Muscle of leg (tissue), 11 donors: ENCODE measurements around the gene CCDC174. TPM values are rescaled to one million over a fixed set of nuclear protein-coding genes. Genes with fewer than 3 reads are reported as not detected.

Experiments used
- DNase-seq: peaks from one replicate; pipeline ENCODE4 v3.0.0; 2013
- H3K27ac ChIP-seq: one replicate; pipeline ENCODE4 v1.5.1; 2013; ENCODE audit warnings: mild to moderate bottlenecking, low read length, control low read depth
- H3K27me3 ChIP-seq: one replicate; pipeline ENCODE4 v1.6.1; 2013; ENCODE audit warnings: low read length; ENCODE audit not compliant: control insufficient read depth, insufficient read depth
- H3K36me3 ChIP-seq: one replicate; pipeline ENCODE4 v1.6.1; 2013; ENCODE audit warnings: low read length; ENCODE audit not compliant: control insufficient read depth, insufficient read depth
- H3K4me1 ChIP-seq: one replicate; pipeline ENCODE4 v1.6.1; 2013; ENCODE audit warnings: low read length; ENCODE audit not compliant: control insufficient read depth, insufficient read depth
- H3K4me3 ChIP-seq: one replicate; pipeline ENCODE4 v1.5.1; 2013; ENCODE audit warnings: low read length, control low read depth
- H3K9me3 ChIP-seq: replicated peaks from 2 replicates; pipeline ENCODE4 v1.6.1; 2013; ENCODE audit warnings: low read depth, low read length; ENCODE audit not compliant: control insufficient read depth
- WGBS: methylation state at CpG from one replicate; pipeline ENCODE4 v1.1.5; 2013; ENCODE audit warnings: missing lambda C conversion rate; ENCODE audit not compliant: insufficient coverage; 5-methylcytosine and 5-hydroxymethylcytosine counted together
- polyA plus RNA-seq, 8 donors: library from polyadenylated mRNA; unstranded; fragments of 120-200 nt; gene quantifications; one replicate each; pipeline versions ENCODE4 v1.2.1 to v1.2.3, GENCODE V29; 2013; ENCODE audit warnings: inconsistent platforms in 1 of 8, low replicate concordance in 1 of 8; ENCODE audit not compliant: insufficient read length in 8 of 8, insufficient read depth in 1 of 8
- total RNA-seq: library from RNA; stranded (reverse); fragments of 120-200 nt; gene quantifications from one replicate; pipeline ENCODE4 v1.2.4, GENCODE V29; 2013

CCDC174 gene
- total and polyA plus RNA-seq, 9 donors = 14.8 to 21.0 (median 17.4) TPM

GRCh38 chr3:14717307-14717706 is 65.7 kb downstream of the CCDC174 start:
- Histone ChIP-seq H3K4me1 (no peaks in the 10 kb centered on the region), H3K9me3 (peaks cover 9% of the 10 kb centered on the region), H3K27me3 (peaks cover 3% of the 10 kb centered on the region), H3K36me3 (no peaks in the 10 kb centered on the region), H3K4me3 (no peak overlapping the region), H3K27ac (no peak overlapping the region)
- DNase-seq = no peak
- 60% methylated on average over 1 of the region's 1 CpG for WGBS

- DNase-seq = no peak
- Histone ChIP-seq H3K4me3 (no peak overlapping the region), H3K9me3 (peaks cover 1% of the 10 kb centered on the region), H3K27me3 (peaks cover 3% of the 10 kb centered on the region), H3K4me1 (no peaks in the 10 kb centered on the region), H3K27ac (no peak overlapping the region), H3K36me3 (no peaks in the 10 kb centered on the region)
- WGBS = 100% methylated on average over 1 of the region's 2 CpGs
Observed at GRCh38 chr3:14718539-14718938, 67.0 kb downstream of the CCDC174 start.

- Histone ChIP-seq H3K4me3 (no peak overlapping the region), H3K9me3 (no peaks in the 10 kb centered on the region), H3K27me3 (peaks cover 3% of the 10 kb centered on the region), H3K36me3 (no peaks in the 10 kb centered on the region), H3K27ac (no peak overlapping the region), H3K4me1 (no peaks in the 10 kb centered on the region)
- DNase-seq = no peak
- 75% methylated on average over 1 of the region's 2 CpGs for WGBS
Observed at GRCh38 chr3:14719006-14719405, 67.4 kb downstream of the CCDC174 start.

GRCh38 chr3:14721126-14721864 is 69.7 kb downstream of the CCDC174 start:
- DNase-seq = no peak
- H3K9me3 ChIP-seq = no peaks in the 10 kb centered on the region
- 71% methylated on average over 5 of the region's 8 CpGs for WGBS
- H3K27me3 ChIP-seq = no peaks in the 10 kb centered on the region
- H3K4me1 ChIP-seq = peaks cover 12% of the 10 kb centered on the region
- H3K36me3 ChIP-seq = no peaks in the 10 kb centered on the region
- no peak overlapping the region for H3K27ac ChIP-seq
- no peak overlapping the region for H3K4me3 ChIP-seq

Other genes starting within 250 kb of the CCDC174 start
- gene SLC6A6, start 249.2 kb upstream of the CCDC174 start, total RNA-seq = 4.7 TPM
- gene SLC6A6, start 249.2 kb upstream of the CCDC174 start, polyA plus RNA-seq = 1 to 10 TPM; 2.6 to 4.7 (median 4.0) TPM
- 14.9 TPM for gene GRIP2, start 111.4 kb upstream of the CCDC174 start, total RNA-seq
- gene GRIP2, start 111.4 kb upstream of the CCDC174 start, polyA plus RNA-seq = 10 to 100 TPM in 6 of 8 donors, 1 to 10 TPM in 2; 9.7 to 33.4 (median 21.1) TPM
- 0.09 TPM for gene C3orf20, start 23.4 kb downstream of the CCDC174 start, total RNA-seq
- gene C3orf20, start 23.4 kb downstream of the CCDC174 start, polyA plus RNA-seq = under 1 TPM; 0.05 to 0.35 (median 0.18) TPM
- gene FGD5, start 167.2 kb downstream of the CCDC174 start, total RNA-seq = 14.1 TPM
- 10 to 100 TPM; 16.4 to 26.4 (median 20.1) TPM for gene FGD5, start 167.2 kb downstream of the CCDC174 start, polyA plus RNA-seq